Measurements from ENCODE around the gene OR52A1.
"Not testable (repeated sequence)": the region's sequence is repeated elsewhere in the genome, so short reads cannot be mapped to it uniquely, and the experiment has no call there.

Gene OR52A1

DNA sequence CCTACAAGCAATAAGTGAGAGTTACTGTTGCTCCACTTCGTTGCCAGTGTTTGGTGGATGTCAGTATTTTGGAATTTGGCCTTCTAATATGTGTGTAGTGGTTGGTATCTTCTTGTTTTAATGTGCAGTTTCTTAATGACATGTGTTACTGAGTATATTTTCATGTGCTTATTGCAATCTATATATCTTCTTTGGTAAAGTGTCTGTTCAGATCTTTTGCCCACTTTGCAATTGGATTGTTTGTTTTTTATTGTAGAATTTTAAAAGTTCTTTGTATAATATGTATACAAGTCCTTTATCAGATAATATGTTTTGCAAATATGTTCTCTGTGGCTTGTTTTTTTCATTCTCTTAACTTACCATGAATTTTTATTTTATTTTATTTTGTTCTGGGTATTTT, 38.2 kb upstream of the OR52A1 start:
- H3K4me3 ChIP-seq (ENCODE audit: low read depth, low read length), result no peak overlapping the region
- no peak for DNase-seq (ENCODE audit: low read depth)
- TF ChIP-seq CTCF (IDR thresholded peaks at IDR 0.05; ENCODE audit: low read depth, low read length, missing control alignments), result no peak

GRCh38 chr11:5188201-5188600, 33.6 kb upstream of the OR52A1 start:
- DNase-seq (ENCODE audit: low read depth), result no peak
- TF ChIP-seq CTCF (IDR thresholded peaks at IDR 0.05; ENCODE audit: low read depth, low read length, missing control alignments), result no peak
- no peak overlapping the region for H3K4me3 ChIP-seq (ENCODE audit: low read depth, low read length)

DNA sequence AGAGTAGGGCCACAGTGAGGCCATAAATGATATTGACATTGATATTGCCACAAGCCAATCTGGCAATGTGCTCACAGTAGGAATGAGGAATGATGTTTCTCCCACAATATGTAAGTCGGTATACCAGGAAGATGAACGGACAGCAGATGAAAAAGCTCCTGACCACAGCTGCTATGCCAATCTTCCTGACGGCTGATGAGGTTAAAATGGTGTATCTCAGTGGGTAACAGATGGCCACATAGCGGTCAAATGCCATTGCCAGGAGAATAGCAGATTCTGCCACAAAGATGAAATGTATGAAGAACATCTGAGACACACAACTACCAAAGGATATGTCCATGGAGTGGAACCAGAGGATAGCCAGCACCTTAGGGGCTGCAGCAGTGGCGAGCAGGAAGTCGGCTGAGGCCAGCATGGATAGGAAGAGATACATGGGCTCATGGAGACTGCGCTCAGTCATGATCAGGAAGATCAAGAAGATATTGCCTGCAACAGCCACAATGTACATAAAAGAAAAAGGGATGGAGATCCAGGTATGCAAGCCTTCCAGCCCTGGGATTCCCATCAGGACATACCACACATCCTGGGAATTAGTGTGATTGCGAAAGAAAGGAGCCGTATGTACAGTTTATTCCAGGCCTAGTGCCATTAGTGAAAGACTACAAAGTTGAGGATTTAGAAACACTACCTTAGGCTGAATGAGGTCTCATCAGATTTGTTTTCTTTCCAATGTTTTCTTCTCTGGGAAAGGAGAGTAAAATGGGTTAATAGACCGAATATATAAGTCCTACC, 23.7 kb upstream of the OR52A1 start:
- H3K4me3 ChIP-seq (ENCODE audit: low read depth, low read length), result no peak overlapping the region
- TF ChIP-seq CTCF (IDR thresholded peaks at IDR 0.05; ENCODE audit: low read depth, low read length, missing control alignments), result no peak

DNA sequence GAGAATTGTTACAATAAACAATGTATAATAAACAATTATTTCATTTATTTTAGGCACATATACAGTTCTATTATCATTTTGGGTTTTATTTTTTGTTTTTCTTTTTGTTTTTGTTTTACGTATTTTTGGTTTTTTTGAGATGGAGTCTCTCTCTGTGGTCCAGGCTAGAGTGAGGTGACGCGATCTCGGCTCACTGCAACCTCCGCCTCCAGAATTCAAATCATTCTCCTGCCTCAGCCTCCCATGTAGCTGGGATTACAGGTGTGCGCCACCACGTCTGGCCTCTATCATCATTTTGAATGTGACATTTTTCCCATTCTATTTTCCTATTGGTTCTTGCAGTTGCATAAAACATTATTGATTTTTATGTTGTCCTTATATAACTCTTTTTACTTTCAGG, 20.4 kb upstream of the OR52A1 start:
- H3K4me3 ChIP-seq (ENCODE audit: low read depth, low read length), result no peak overlapping the region
- no peak for DNase-seq (ENCODE audit: low read depth)
- no peak for TF ChIP-seq CTCF (IDR thresholded peaks at IDR 0.05; ENCODE audit: low read depth, low read length, missing control alignments)

More for the DNA sequence above, 23.7 kb upstream of the OR52A1 start:
- DNase-seq (ENCODE audit: low read depth), result no peak

GRCh38 chr11:5171856-5172255, 17.3 kb upstream of the OR52A1 start:
- no peak for DNase-seq (ENCODE audit: low read depth)
- TF ChIP-seq CTCF (IDR thresholded peaks at IDR 0.05; ENCODE audit: low read depth, low read length, missing control alignments), result no peak
- H3K4me3 ChIP-seq (ENCODE audit: low read depth, low read length), result no peak overlapping the region

DNA sequence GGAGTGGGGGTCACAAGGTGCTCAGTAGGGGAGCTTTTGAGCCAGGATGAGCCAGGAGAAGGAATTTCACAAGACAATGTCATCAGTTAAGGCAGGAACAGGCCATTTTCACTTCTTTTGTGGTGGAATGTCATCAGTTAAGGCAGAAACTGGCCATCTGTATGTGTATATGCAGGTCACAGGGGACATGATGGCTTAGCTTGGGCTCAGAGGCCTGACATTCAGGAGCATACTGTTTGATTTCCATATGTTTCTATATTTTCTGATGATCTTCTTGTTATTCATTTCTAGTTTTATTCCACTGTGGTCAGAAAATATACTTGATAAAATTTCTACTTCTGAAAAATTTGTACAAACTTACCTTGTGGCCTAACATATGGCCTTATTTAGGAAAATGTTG, 11.3 kb upstream of the OR52A1 start:
- H3K4me3 ChIP-seq (ENCODE audit: low read depth, low read length), result not testable (repeated sequence)

GRCh38 chr11:5164807-5165206, 10.2 kb upstream of the OR52A1 start:
- H3K4me3 ChIP-seq (ENCODE audit: low read depth, low read length); DNase-seq (ENCODE audit: low read depth): not testable (repeated sequence)

More for the DNA sequence above, 11.3 kb upstream of the OR52A1 start:
- not testable (repeated sequence) for DNase-seq (ENCODE audit: low read depth)

- DNase-seq (ENCODE audit: low read depth); H3K4me3 ChIP-seq (ENCODE audit: low read depth, low read length): not testable (repeated sequence)
These were observed 6.5 kb upstream of the OR52A1 start for GRCh38 chr11:5161045-5161444.

DNA sequence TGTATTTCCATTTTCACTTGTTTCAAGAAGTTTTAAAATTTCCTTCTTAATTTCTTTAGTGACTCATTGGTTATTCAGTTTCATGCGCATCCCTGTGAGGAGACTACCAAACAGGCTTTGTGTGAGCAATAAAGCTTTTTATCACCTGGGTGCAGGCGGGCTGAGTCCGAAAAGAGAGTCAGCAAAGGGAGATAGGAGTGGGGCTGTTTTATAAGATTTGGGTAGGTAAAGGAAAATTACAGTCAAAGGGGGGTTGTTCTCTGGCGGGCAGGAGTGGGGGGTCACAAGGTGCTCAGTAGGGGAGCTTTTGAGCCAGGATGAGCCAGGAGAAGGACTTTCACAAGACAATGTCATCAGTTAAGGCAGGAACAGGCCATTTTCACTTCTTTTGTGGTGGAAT, 5.7 kb upstream of the OR52A1 start:
- H3K4me3 ChIP-seq (ENCODE audit: low read depth, low read length), result not testable (repeated sequence)

More for the DNA sequence above, 5.7 kb upstream of the OR52A1 start:
- DNase-seq (ENCODE audit: low read depth), result not testable (repeated sequence)

Measured in GM12864 (cell line).